Cardiac fibroblast (primary cell): ENCODE results near the gene SGF29.
"Not testable (repeated sequence)": the region's sequence is repeated elsewhere in the genome, so short reads cannot be mapped to it uniquely, and the experiment has no call there.

Experiments used
- DNase-seq, 2 donors: peaks; one replicate each; pipeline versions ENCODE4 v3.0.0 to v3.0.0-alpha.2; 2010; ENCODE audit warnings: low read depth in 2 of 2
- H3K4me3 ChIP-seq, 2 donors: replicated peaks in 1 of 2; 1 replicate in 1 of 2; 2 replicates in 1 of 2; pipeline ENCODE4 v1.5.1; 2011; ENCODE audit warnings: low read depth in 2 of 2, low read length in 2 of 2, mild to moderate bottlenecking in 2 of 2, moderate library complexity in 1 of 2
- CTCF ChIP-seq: IDR thresholded peaks from one replicate; pipeline ENCODE4 v1.5.1; 2011; ENCODE audit warnings: low read depth, mild to moderate bottlenecking, low read length, inconsistent platforms

Gene SGF29

GRCh38 chr16:28621481-28622155, 67.9 kb downstream of the SGF29 start:
- H3K4me3 ChIP-seq: no peak overlapping the region
- DNase-seq: no peak
- no peak for TF ChIP-seq CTCF

GRCh38 chr16:28622532-28623171, 68.9 kb downstream of the SGF29 start:
- H3K4me3 ChIP-seq: peak overlapping the region in 1 of 2 donors; percentile 24
- not testable (repeated sequence) for DNase-seq

GRCh38 chr16:28623172-28623711, 69.5 kb downstream of the SGF29 start:
- no peak for TF ChIP-seq CTCF
- DNase-seq: peak in 1 of 2 donors; percentile 20

GRCh38 chr16:28630905-28631304, 77.2 kb downstream of the SGF29 start:
- not testable (repeated sequence) for H3K4me3 ChIP-seq, DNase-seq

More at GRCh38 chr16:28623172-28623711, 69.5 kb downstream of the SGF29 start:
- peak overlapping the region in 1 of 2 donors; percentile 24 for H3K4me3 ChIP-seq

- peak; percentile 76 to 79 for DNase-seq
Measured at GRCh38 chr16:28636093-28636823, 82.5 kb downstream of the SGF29 start.

GRCh38 chr16:28637765-28638164, 84.0 kb downstream of the SGF29 start, which contains the start of gene NPIPB8:
NPIPB8 (plus strand) TSS chr16:28638065; CDS start chr16:28638361, 296 bp downstream.
- H3K4me3 ChIP-seq, DNase-seq: not testable (repeated sequence)

More at GRCh38 chr16:28636093-28636823, 82.5 kb downstream of the SGF29 start:
- not testable (repeated sequence) for H3K4me3 ChIP-seq

GRCh38 chr16:28638359-28638758, 84.6 kb downstream of the SGF29 start:
- not testable (repeated sequence) for DNase-seq, H3K4me3 ChIP-seq

- DNase-seq, H3K4me3 ChIP-seq: not testable (repeated sequence)
Measured at GRCh38 chr16:28639959-28640358, 86.2 kb downstream of the SGF29 start.
